Activated CD8-positive, alpha-beta memory T cell treated with anti-CD3 and anti-CD28 coated beads, Interleukin-2, amount 10 ng/mL, durations not matched to agents 7 days and 5 days (primary cell): ENCODE results near the gene SUSD1. TPM values are rescaled to one million over a fixed set of nuclear protein-coding genes. Genes with fewer than 3 reads are reported as not detected.

Experiments
- ATAC-seq: fragments of 150-1000 bp; cut with Tn5 transposase; one replicate; pipeline ENCODE4 v1.10.0; 2021; ENCODE audit warnings: moderate library complexity
- CTCF ChIA-PET: fragments of 350-600 bp; sonication (Branson Sonifier 250); formaldehyde crosslinking; loops from one replicate; lab custom pipeline; 2021; ENCODE audit warnings: antibody characterized with exemption; lab: Charles Lee
- DNase-seq: peaks from one replicate; pipeline ENCODE4 v3.0.0-alpha.2; 2020
- H3K27ac Mint-ChIP-seq: one replicate; pipeline ENCODE4 v1.8.0; 2021; ENCODE audit warnings: mild to moderate bottlenecking, mixed read lengths
- H3K27me3 Mint-ChIP-seq: one replicate; pipeline ENCODE4 v1.8.0; 2021; ENCODE audit warnings: mixed read lengths
- H3K36me3 Mint-ChIP-seq: one replicate; pipeline ENCODE4 v1.8.0; 2021; ENCODE audit warnings: mild to moderate bottlenecking, mixed read lengths
- H3K4me1 Mint-ChIP-seq: one replicate; pipeline ENCODE4 v1.8.0; 2021; ENCODE audit warnings: mixed read lengths
- H3K4me3 Mint-ChIP-seq: one replicate; pipeline ENCODE4 v1.8.0; 2021; ENCODE audit warnings: mild to moderate bottlenecking, moderate library complexity, mixed read lengths
- H3K9me3 Mint-ChIP-seq: one replicate; pipeline ENCODE4 v1.8.0; 2022; ENCODE audit warnings: low read depth, mixed read lengths
- total RNA-seq, 2 experiments: library from RNA; stranded (reverse); gene quantifications; one replicate each; pipeline ENCODE4 v1.2.3, GENCODE V29; 2021

SUSD1 gene
- total RNA-seq, 2 experiments from 2014 or later, result 18.5 to 21.2 TPM

GRCh38 chr9:112044881-112045280 lies 130.2 kb downstream of the SUSD1 start:
- H3K27ac Mint-ChIP-seq, result no peak overlapping the region
- peaks cover 49% of the 10 kb centered on the region for H3K36me3 Mint-ChIP-seq
- no peak for DNase-seq
- H3K27me3 Mint-ChIP-seq, result peaks cover 12% of the 10 kb centered on the region
- no peak overlapping the region for H3K4me3 Mint-ChIP-seq
- CTCF ChIA-PET, result no interaction called here
- ATAC-seq, result no peak
- H3K9me3 Mint-ChIP-seq, result peaks cover 10% of the 10 kb centered on the region
- H3K4me1 Mint-ChIP-seq, result peaks cover 12% of the 10 kb centered on the region

GRCh38 chr9:112044186-112044585 lies 130.9 kb downstream of the SUSD1 start:
- ATAC-seq, result no peak
- peaks cover 52% of the 10 kb centered on the region for H3K36me3 Mint-ChIP-seq
- CTCF ChIA-PET, result no interaction called here
- DNase-seq, result no peak
- H3K27ac Mint-ChIP-seq, result no peak overlapping the region
- H3K27me3 Mint-ChIP-seq, result peaks cover 15% of the 10 kb centered on the region
- peaks cover 14% of the 10 kb centered on the region for H3K4me1 Mint-ChIP-seq
- no peak overlapping the region for H3K4me3 Mint-ChIP-seq
- H3K9me3 Mint-ChIP-seq, result peaks cover 10% of the 10 kb centered on the region

- Mint-ChIP-seq H3K9me3 (peaks cover 5% of the 10 kb centered on the region), H3K27me3 (peaks cover 20% of the 10 kb centered on the region), H3K4me3 (no peak overlapping the region), H3K36me3 (peaks cover 48% of the 10 kb centered on the region), H3K4me1 (peaks cover 18% of the 10 kb centered on the region), H3K27ac (no peak overlapping the region)
- no peak for DNase-seq
- no peak for ATAC-seq
- CTCF ChIA-PET, result no interaction called here
Observed at GRCh38 chr9:112043423-112043822, 131.7 kb downstream of the SUSD1 start.

GRCh38 chr9:112042769-112043168 lies 132.3 kb downstream of the SUSD1 start:
- Mint-ChIP-seq H3K27ac (no peak overlapping the region), H3K36me3 (peaks cover 44% of the 10 kb centered on the region), H3K4me3 (no peak overlapping the region), H3K4me1 (peaks cover 22% of the 10 kb centered on the region), H3K9me3 (peaks cover 3% of the 10 kb centered on the region), H3K27me3 (peaks cover 20% of the 10 kb centered on the region)
- ATAC-seq, result no peak
- no peak for DNase-seq
- CTCF ChIA-PET, result no interaction called here

GRCh38 chr9:112042244-112042638 lies 132.9 kb downstream of the SUSD1 start:
- CTCF ChIA-PET, result interaction anchor here (0.5 kb wide), 1 partner anchor 56 kb away, joined by 4 read pairs; no protein-coding TSS in a partner anchor

GRCh38 chr9:112041536-112042243 lies 133.4 kb downstream of the SUSD1 start:
- CTCF ChIA-PET, result interaction anchor here (0.5 kb wide), 1 partner anchor 55 kb away, joined by 4 read pairs; no protein-coding TSS in a partner anchor

More at GRCh38 chr9:112042244-112042638, 132.9 kb downstream of the SUSD1 start:
- ATAC-seq, result no peak
- H3K4me3 Mint-ChIP-seq, result no peak overlapping the region
- H3K36me3 Mint-ChIP-seq, result peaks cover 42% of the 10 kb centered on the region
- peaks cover 2% of the 10 kb centered on the region for H3K9me3 Mint-ChIP-seq
- H3K27ac Mint-ChIP-seq, result no peak overlapping the region
- H3K27me3 Mint-ChIP-seq, result peaks cover 21% of the 10 kb centered on the region
- H3K4me1 Mint-ChIP-seq, result peaks cover 22% of the 10 kb centered on the region
- no peak for DNase-seq

GRCh38 chr9:112041199-112041535 lies 133.9 kb downstream of the SUSD1 start:
- Mint-ChIP-seq H3K27ac (no peak overlapping the region), H3K27me3 (peaks cover 21% of the 10 kb centered on the region), H3K4me3 (no peak overlapping the region), H3K4me1 (peaks cover 22% of the 10 kb centered on the region), H3K36me3 (peaks cover 38% of the 10 kb centered on the region), H3K9me3 (no peaks in the 10 kb centered on the region)
- ATAC-seq (no peak), DNase-seq (no peak)
- CTCF ChIA-PET, result no interaction called here

More at GRCh38 chr9:112041536-112042243, 133.4 kb downstream of the SUSD1 start:
- ATAC-seq (no peak), DNase-seq (no peak)
- H3K27ac Mint-ChIP-seq, result no peak overlapping the region
- peaks cover 21% of the 10 kb centered on the region for H3K27me3 Mint-ChIP-seq
- peaks cover 38% of the 10 kb centered on the region for H3K36me3 Mint-ChIP-seq
- no peak overlapping the region for H3K4me3 Mint-ChIP-seq
- peaks cover 22% of the 10 kb centered on the region for H3K4me1 Mint-ChIP-seq
- H3K9me3 Mint-ChIP-seq, result no peaks in the 10 kb centered on the region

- CTCF ChIA-PET, result no interaction called here
- peak overlapping the region; percentile 43 for H3K4me3 Mint-ChIP-seq
- DNase-seq (no peak), ATAC-seq (peak; percentile 45)
- peaks cover 43% of the 10 kb centered on the region for H3K36me3 Mint-ChIP-seq
- peaks cover 40% of the 10 kb centered on the region for H3K4me1 Mint-ChIP-seq
- no peaks in the 10 kb centered on the region for H3K9me3 Mint-ChIP-seq
- peaks cover 46% of the 10 kb centered on the region for H3K27me3 Mint-ChIP-seq
- H3K27ac Mint-ChIP-seq, result peak overlapping the region; percentile 80
Observed at GRCh38 chr9:112038017-112038408, 137.1 kb downstream of the SUSD1 start.

- peaks cover 43% of the 10 kb centered on the region for H3K4me1 Mint-ChIP-seq
- no peaks in the 10 kb centered on the region for H3K9me3 Mint-ChIP-seq
- peak overlapping the region; percentile 43 for H3K4me3 Mint-ChIP-seq
- peak overlapping the region; percentile 80 for H3K27ac Mint-ChIP-seq
- CTCF ChIA-PET, result no interaction called here
- peaks cover 50% of the 10 kb centered on the region for H3K27me3 Mint-ChIP-seq
- DNase-seq, result peak; percentile 94
- ATAC-seq, result peak; percentile 93
- peaks cover 46% of the 10 kb centered on the region for H3K36me3 Mint-ChIP-seq
Observed at GRCh38 chr9:112037281-112038016, 137.6 kb downstream of the SUSD1 start.

- DNase-seq (no peak), ATAC-seq (no peak)
- H3K27me3 Mint-ChIP-seq, result peaks cover 51% of the 10 kb centered on the region
- CTCF ChIA-PET, result interaction anchor here (1.1 to 1.4 kb wide), 3 partner anchors 39 to 121 kb away, joined by 3 to 6 read pairs (median 4); no protein-coding TSS in a partner anchor
- no peak overlapping the region for H3K27ac Mint-ChIP-seq
- H3K4me1 Mint-ChIP-seq, result peaks cover 59% of the 10 kb centered on the region
- peaks cover 39% of the 10 kb centered on the region for H3K36me3 Mint-ChIP-seq
- H3K9me3 Mint-ChIP-seq, result no peaks in the 10 kb centered on the region
- H3K4me3 Mint-ChIP-seq, result no peak overlapping the region
Observed at GRCh38 chr9:112035166-112035826, 139.8 kb downstream of the SUSD1 start.

- peaks cover 46% of the 10 kb centered on the region for H3K27me3 Mint-ChIP-seq
- CTCF ChIA-PET, result interaction anchor here (1.3 kb wide), 1 partner anchor 41 kb away, joined by 4 read pairs; no protein-coding TSS in a partner anchor
- no peak overlapping the region for H3K4me3 Mint-ChIP-seq
- peaks cover 65% of the 10 kb centered on the region for H3K4me1 Mint-ChIP-seq
- DNase-seq, result no peak
- H3K36me3 Mint-ChIP-seq, result peaks cover 33% of the 10 kb centered on the region
- no peak overlapping the region for H3K27ac Mint-ChIP-seq
- H3K9me3 Mint-ChIP-seq, result no peaks in the 10 kb centered on the region
- no peak for ATAC-seq
Observed at GRCh38 chr9:112034216-112034611, 140.9 kb downstream of the SUSD1 start.

GRCh38 chr9:112033237-112034215 lies 141.6 kb downstream of the SUSD1 start:
- peaks cover 31% of the 10 kb centered on the region for H3K36me3 Mint-ChIP-seq
- no peaks in the 10 kb centered on the region for H3K9me3 Mint-ChIP-seq
- no peak for DNase-seq
- CTCF ChIA-PET, result interaction anchor here (1.3 kb wide), 1 partner anchor 41 kb away, joined by 4 read pairs; no protein-coding TSS in a partner anchor
- no peak overlapping the region for H3K4me3 Mint-ChIP-seq
- H3K4me1 Mint-ChIP-seq, result peaks cover 68% of the 10 kb centered on the region
- no peak for ATAC-seq
- peaks cover 42% of the 10 kb centered on the region for H3K27me3 Mint-ChIP-seq
- no peak overlapping the region for H3K27ac Mint-ChIP-seq
